ENCODE measurements around the gene GCGR.

The GCGR gene

DNA sequence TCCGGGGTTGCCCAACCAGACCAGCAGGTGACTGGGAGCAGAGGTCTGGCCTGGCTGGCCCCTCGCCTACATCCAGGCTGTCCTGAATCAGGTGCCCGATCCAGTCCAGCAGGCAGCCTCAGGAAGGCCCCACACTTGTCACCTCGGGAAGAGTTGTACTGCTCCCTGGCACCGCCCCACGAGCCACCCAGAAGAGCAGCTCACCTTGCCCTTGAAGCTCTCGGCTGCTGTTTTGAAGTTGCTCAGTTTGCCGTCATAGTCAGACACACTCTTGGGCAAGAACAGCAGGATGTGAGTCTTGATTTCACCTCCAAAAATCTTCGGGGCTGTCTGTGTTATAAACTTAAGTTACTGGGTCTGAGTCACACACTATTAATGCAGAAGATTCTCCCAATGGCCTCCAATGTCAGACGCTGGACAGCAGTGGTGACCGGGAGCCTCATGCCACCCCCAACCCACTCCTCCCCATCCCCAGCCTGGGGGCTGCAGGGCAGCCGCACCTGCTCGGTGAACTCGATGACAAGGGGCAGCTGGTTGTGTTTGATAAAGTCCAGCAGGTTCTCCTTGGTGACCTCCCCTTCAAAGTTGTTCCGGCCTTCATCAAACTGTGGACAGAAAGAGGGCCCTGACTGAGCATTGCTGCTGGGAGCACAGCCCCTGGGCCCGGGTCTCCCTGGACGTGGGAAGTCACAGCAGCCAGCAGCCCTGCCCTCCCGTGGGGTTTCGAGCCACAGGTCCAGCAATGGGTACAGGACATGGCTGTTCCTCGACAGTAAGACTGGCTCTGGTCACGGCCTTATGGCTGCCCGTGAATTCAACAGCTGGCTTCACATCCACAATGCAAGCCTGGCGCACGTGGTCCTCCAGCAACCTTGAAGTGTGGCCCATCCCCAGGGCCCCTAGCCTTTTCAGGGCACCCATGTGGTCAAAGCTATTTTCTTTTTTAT lies 43.1 kb downstream of the GCGR start:
- no peak for DNase-seq (ENCODE audit: low read depth in 2 of 2)

DNA sequence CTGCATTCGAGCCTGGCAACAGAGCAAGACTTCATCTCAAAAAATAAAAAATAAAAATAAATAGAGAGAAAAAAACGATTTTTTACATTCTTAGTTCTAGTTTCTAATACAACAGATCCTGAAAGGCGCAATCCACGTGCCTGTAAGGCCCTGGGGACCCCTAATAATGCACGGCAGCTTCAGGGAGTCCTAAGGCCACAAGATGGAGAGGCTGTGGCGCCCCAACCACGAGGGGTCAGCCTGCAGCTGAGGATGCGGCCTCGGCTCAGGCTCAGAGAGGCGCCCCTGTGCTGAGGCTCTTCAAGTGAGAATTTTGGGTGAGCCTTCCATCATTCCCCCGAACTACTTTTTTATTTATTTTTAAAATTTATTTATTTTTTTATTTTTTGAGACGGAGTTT lies 45.5 kb downstream of the GCGR start:
- DNase-seq (ENCODE audit: low read depth in 2 of 2) = no peak

DNA sequence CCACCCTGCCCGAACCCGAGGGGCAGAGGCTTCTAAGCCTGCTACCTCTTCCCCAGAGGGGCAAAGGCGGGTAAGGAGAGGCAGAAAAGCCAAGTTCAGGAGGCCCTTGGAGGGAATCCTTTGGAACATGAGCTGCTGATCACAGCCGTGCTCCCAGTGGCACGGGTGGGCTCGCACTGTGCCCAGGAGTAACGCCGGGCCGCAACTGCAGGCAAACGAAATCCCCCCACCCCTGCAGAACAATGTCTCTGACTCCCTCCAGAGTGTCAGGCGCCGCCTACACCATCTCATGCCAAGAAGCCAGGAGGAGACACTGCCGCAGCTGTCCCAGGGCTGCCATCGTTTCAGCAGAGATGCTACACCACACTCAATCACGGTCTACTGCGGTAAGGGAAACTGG lies 47.5 kb downstream of the GCGR start:
- DNase-seq (ENCODE audit: low read depth in 2 of 2) = no peak

DNA sequence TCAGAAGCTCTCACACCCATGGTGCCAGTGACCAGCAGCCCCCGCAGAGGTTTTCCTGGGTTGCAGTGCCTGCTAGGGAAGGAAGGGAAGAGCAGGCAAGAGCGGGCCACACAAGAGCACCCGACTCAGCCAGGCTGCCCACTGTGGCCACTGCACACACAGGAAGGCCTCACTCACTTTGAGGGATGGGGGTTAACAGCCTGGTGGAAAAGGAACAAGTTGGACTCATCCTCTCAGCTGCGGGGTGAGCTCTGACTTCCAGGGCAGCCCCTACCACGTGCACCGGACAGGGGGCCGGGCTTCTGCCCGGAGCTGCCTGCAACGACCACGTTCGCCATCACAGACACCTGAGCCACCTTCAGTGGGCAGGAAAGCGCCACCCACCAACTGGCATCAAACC lies 48.3 kb downstream of the GCGR start:
- DNase-seq (ENCODE audit: low read depth in 2 of 2) = no peak

DNA sequence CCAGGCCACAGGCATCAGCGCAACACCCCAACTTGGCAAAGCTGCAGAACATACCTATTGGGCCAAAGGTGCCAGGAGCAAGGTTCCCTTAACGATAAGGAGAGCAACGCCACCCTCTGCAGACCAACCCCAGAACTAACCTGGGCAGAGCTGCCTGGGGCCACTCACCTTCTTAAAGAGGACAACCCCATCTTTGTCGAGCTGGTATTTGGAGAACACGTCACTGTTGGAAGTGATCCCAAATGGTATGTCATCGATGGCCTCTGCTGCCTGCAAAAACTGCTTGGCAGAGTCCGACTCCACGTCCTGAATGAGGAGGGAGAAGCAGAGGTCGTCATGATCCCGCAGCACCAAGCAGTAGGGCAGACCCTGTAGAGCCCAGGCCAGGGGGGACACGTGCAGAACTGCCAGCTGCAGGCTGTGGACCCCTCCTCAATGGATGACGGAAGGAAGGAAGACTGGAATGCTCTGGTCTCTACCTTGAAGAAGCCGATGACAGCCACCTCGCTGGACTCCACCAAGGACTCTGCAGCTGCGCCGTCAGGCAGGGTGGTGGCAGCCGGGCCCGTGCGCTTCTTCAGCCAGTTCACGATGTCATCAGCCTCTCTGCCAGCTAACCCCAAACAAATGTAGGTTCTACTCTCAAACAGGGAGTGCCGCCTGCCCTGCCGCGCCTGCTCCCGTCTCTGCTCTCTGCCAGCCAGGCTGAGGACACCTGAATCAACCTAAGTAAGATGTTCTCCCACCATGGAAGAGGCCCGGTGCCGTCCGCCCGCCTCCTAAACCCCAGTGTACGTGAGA lies 51.2 kb downstream of the GCGR start:
- DNase-seq (ENCODE audit: low read depth in 2 of 2) = no peak

DNA sequence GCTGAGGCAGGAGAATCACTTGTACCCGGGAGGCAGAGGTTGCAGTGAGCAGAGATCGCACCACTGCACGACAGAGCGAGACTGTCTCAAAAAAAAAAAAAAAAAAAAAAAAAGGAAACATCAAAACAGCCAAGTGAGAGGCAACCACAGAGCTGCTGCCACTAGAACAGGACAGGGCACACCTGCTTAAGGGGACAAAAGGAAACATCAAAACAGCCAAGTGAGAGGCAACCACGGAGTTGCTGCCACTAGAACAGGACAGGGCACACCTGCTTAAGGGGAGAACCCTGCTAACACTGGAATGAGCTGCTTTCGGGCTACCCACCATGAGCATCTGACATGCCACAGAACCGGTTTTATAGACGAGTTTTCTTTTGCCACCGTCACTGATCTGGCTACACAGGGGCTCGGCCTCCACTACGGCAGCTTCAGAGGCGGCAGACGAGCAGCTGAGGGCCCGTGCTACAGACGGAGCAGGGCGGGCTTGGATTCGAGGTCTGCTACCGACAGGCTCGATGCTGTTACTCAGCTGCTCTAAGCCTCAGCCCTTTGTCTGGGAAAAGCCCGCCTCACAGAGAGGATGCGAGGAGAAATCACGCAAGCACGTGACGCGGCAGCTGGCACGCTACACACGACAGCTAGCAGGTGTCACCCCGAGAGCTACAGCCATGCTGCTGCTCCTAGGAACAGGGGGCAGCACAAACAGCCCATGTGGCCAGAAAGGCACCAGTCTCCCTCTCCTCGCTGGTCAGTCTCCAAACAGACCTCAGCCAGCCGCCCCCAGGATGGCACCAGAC lies 54.4 kb downstream of the GCGR start:
- DNase-seq (ENCODE audit: low read depth in 2 of 2) = no peak

DNA sequence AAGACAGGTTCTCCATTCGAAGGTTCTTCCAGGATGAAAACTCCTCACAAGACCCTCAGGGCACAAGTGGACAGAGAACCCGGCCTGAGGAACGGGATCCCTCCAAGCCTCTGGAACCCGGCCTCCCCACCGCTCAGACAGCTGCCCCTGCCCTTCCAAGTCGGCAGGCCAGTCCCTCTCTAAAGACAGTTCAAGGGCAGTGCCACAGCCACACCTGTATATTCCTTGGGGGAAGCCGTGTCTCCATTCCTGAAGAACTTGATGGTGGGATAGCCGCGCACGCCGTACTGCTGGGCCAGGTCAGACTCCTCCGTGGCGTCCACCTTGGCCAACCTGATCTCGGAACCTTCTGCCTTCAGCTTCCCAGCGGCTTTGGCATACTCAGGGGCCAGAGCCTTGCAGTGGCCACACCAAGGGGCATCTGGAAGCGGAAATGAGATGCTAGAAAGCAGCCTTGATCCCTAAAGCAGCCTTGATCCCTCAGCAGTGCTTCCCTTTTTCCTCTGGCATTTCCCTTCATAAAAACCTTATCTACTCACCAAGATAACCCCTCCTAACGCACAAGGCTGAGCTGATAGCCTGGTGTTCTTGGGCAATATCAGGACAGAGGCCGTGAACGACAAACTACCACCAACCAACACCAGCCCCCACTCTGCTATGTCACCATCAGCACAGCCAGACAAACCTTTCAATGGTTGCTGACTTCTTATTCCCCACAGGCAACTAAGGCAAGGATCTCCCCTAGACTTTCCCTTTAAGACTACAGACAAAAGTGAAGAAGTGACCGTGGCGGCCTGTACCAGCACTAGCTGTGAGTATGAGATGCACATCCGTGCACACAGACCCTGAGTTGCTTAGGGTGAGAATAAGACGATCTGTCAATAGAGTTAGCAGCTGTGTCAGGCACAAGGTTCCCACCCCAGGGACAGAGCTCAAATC lies 55.3 kb downstream of the GCGR start:
- no peak for DNase-seq (ENCODE audit: low read depth in 2 of 2)

DNA sequence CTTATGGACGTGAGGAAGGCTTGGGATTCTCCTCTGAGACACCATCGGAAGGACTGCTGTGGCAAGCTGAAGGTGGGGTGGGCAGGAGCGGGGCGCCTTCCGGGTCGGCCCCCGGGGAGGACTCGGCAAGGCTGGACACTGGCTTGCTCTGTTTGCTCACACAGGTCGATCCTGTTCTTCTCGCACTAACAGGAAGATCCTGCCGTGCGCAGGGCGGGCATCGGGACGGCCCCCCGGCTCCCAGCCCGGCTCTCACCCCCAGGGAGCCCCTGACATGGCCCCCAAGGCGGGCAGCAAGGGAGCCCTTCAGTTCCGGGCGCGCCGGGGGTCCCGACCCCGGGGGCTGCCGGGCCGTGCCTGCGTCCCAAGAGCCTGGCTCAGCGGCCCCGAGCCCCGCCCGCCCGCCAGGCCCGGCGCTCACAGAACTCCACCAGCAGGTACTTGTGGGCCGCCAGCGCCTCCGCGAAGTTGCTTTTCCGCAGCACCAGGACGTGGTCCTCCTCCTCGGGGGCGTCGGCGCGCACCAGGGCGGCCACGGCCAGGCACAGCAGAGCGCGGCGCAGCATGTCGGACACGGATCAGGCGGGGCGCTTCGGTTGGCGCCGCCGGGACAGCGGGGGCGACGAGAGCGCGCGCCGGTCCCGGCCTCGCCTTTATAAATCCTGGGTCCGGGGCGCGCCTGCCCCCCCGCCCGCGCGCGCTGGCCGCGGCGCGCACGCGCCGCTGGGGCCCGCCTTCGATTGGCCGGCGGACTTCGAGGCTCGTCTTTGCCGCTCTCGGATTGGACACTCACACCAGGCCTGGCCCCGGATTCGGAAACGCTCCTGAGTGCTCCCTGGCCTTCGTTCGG lies 56.2 kb downstream of the GCGR start, which contains the start of gene P4HB:
Gene P4HB, minus strand, starts transcription at position 630 of the 850 bp plus-strand sequence. Its CDS starts 64 bp downstream, at position 566.
- peak in 1 of 2 donors; percentile 94 for DNase-seq (ENCODE audit: low read depth in 2 of 2)

DNA sequence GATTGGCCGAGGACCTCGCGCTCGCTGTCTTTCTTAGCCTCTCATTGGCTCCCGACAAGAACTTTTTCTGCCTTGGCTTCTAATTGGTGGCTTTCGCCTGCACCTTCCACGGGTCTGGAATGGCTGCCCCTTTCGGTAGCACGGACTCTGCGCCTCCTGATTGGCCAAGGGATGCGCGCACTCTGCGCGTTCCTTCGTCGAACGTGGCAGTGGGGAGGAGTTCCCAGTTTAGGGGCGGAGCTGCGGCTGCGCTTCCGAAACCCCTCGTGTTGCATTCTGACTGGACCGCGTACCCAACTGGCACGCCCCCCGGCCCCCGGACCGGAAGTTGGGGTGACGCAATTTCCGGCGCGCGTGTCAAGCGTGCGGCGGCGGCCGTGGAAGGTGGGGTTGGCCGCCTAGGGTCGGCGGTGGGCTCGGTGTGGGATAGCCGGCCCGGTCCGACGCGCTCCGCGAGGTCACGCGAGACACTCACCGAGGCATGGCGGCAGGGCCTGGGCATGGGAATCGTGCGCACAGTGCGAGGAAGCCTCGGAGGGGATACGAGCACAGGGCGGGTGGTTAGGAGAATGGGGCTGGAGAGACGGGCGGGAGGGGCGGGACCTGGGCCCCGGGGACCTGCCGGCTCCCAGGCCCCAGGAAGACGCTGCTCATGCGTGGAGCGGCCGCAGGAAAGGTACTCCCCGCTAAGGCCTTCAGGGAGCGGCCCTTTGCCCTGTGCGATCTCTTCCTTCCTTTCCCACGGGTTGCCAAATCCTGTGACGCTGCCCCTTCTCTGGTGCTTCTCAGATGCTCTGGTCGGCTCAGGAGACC lies 57.0 kb downstream of the GCGR start:
- DNase-seq (ENCODE audit: low read depth in 2 of 2) = peak; percentile 97 to 98

DNA sequence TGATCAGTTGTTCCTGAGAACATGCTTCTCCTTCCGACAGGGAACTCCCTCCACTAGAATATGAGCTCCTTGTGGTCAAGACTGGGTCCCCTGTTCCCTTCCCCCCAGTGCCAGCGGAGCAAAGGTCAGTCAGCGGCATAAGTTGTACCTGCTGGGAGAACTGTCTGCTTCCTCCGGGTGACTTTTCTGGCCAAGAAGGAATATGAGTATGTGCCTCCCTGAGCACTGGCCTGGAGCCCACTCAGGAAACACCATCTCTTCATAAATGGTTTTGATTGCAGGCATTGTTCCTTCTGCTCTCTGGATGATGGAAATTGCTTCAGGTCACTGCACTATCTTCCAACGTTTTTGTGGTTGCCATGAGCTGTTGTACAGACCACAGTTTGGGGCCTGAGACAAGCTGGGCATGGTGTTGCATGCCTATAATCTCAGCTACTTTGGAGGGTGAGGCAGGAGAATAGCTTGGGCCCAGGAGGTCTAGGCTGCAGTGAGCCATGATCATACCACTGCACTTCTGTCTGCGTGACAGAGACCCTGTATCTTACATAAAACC lies 59.2 kb downstream of the GCGR start:
- DNase-seq (ENCODE audit: low read depth in 2 of 2) = no peak

Measured in activated CD4-positive, alpha-beta T cell treated with anti-CD3 and anti-CD28 coated beads for 24 hours (primary cell).